ENCODE measurements around the gene SPOCK1.

GRCh38 chr5:137019229-137019628 is 479.9 kb downstream of the SPOCK1 start:
- TF ChIP-seq, protein P1, sequence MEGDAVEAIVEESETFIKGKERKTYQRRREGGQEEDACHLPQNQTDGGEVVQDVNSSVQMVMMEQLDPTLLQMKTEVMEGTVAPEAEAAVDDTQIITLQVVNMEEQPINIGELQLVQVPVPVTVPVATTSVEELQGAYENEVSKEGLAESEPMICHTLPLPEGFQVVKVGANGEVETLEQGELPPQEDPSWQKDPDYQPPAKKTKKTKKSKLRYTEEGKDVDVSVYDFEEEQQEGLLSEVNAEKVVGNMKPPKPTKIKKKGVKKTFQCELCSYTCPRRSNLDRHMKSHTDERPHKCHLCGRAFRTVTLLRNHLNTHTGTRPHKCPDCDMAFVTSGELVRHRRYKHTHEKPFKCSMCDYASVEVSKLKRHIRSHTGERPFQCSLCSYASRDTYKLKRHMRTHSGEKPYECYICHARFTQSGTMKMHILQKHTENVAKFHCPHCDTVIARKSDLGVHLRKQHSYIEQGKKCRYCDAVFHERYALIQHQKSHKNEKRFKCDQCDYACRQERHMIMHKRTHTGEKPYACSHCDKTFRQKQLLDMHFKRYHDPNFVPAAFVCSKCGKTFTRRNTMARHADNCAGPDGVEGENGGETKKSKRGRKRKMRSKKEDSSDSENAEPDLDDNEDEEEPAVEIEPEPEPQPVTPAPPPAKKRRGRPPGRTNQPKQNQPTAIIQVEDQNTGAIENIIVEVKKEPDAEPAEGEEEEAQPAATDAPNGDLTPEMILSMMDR (IDR thresholded peaks at IDR 0.05), result no peak
- no peak for TF ChIP-seq POLR2A (IDR thresholded peaks at IDR 0.05)
